ENCODE measurements around the gene ZNF431.
"Not testable (repeated sequence)": the region's sequence is repeated elsewhere in the genome, so short reads cannot be mapped to it uniquely, and the experiment has no call there.

The ZNF431 gene

DNA sequence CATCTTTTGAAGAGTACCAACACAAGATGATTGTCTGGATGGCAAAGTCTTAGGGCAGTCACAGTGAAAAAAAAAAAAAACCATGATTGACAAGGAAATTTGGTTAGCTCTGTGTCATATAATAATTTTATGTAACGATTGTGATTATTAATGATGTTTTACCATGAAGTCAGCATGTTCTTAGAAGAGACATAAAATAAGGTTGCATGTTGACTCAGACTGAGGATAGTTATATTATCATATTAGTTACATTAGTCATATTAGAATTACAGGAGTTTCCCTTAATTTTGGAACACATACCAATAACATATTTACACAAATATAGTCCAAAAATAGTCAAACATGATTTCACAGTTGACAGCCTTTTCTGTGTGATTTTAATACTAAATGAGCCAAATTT lies 5.7 kb downstream of the ZNF431 start:
- DNase-seq (ENCODE audit: low spot score) = no peak

DNA sequence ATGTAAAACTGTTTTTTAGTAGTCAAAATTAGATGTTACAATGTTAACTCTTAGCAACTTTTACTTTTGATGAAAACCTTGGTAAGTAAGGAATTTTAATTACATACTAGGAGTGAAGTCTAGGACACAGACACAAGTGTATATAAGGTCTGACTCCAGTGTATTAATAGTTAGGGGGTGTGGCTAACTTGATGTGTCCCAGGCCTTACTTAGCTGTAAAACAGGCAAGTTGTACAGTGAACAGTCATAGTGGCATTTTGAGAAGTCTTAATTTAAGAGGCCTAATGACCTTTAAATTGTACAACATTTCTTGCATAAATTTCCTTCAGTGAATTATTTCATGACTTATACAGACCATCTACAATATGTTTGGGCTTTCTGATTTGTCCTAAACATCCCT lies 6.8 kb downstream of the ZNF431 start:
- DNase-seq (ENCODE audit: low spot score) = no peak

DNA sequence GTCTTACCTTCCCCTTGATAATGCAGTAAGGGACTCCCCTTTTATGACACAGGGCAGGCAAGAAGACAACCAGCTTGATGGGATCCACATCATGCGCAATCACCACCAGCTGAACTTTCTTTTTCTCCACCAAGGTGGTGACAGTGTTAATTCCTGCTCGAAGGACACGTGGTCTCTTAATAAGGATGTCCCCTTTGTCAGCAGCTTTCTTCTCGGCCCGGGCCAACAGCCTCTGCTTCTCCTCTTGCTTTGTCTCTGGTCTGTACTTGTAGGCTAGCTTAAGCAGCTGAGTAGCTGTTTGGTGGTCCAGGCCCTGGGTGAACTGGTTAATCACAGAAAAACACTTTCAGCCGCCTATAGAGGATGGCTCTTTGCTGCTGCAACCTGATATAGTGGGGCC lies 8.0 kb downstream of the ZNF431 start:
- DNase-seq (ENCODE audit: low spot score) = no peak

DNA sequence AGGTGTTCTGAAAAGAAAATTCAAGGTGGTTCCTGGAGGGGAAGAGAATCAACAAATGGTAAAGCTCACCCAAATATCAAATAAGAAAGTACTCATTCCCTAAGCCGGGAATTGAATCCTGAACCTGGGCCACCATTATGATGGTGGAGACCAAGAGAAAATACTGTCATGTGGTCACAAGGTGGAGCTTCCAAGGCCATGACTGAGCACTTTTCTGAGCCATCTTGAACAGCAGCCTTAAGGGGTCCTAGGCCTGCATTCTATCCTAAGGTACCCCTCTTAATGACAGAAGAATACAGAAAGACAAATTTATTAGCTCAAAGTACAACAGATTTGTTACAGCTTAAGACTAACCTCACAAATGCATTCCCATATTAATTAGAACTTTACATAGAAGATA lies 9.6 kb downstream of the ZNF431 start:
- no peak for DNase-seq (ENCODE audit: low spot score)

DNA sequence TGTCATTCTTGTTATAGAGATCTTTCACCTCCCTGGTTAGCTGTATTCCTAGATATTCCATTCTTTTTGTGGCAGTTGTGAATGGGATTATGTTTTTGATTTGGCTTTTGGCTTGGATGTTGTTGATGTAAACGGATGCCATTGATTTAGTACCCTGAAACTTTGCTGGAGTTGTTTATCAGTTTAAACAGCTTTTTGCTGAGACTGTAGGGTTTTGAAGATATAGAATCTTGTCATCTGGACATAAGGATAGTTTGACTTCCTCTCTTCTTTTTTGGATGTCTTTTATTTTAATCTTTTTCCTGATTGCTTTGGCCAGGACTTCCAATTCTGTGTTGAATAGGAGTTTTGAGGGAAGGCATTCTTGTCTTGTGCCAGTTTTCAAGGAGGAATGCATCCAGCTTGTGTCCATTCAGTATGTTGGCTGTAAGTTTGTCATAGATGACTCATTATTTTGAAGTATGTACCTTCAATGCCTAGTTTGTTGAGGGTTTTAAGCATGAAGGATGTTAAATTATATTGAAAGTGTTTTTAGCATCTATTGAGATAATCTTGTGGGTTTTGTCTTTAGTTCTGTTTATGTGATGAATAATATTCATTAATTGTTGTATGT lies 16.8 kb downstream of the ZNF431 start:
- DNase-seq (ENCODE audit: low spot score) = no peak

DNA sequence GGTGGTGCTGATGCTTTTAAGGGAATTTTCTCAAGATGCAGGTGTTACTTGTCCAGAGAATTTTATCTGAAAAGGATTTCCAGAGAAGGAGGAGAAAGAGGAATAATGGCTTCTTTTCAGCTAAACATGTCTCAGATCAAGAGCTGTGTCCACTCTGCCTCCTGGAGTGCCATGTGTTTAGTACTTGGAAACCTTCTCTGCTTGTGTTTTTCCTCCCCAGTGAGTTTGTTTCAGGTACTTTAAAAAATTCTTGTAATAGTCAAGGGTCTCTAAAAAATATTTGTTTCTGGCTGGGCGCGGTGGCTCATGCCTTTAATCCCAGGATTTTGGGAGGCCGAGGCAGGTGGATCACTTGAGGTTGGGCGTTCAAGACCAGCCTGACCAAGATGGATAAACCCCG lies 22.7 kb downstream of the ZNF431 start:
- no peak for DNase-seq (ENCODE audit: low spot score)

DNA sequence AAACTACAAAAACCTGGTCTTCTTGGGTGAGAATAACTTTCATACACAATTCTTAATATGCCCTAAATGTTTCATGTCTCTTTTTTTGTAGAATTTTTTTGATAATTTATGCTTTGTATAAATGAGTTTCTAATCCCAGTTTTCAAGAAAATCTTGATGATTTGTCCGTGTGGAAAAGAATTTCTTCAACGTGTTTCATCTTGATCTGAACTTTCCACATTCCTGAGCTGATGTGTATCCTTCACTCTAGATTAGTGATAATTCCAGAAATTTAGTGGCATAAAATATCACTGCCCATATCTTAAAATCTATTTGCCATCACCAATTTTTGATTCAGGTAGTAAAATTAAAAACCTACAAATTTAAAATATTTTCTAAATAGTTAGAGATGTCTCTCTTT lies 24.6 kb downstream of the ZNF431 start:
- no peak for DNase-seq (ENCODE audit: low spot score)

DNA sequence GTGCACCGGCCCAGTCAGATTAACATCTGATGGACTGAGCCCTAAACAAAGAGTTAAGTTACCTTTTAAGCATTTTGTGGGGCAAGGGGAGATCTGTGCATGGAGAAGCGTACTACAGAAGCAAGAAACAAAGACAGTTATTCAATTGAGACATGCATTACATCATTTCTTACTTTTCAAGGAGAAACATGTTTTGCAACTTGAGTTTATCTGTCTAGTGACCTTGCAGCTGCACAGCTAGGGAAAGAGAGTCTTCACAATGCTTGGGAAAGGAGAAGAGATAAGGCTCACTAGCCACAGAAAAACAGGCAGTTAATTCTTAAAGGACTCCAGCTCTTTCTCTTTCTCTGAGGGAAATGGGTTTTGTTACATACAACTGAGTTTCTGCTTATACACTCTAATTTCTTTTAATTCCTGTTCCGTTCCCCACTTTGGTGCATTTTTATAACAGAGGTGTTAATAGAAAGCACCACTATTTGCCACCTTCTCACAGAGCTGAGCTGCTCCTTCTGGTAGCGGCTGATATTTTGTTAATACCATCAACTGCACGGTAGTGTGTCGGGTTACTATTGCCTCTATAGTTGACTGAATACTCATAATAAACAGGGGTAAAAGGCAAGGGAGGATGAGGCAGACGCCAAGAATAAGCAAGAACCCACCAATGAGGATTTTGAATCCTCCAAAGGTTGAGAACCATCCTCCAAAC lies 55.9 kb downstream of the ZNF431 start:
- no peak for DNase-seq (ENCODE audit: low spot score)

DNA sequence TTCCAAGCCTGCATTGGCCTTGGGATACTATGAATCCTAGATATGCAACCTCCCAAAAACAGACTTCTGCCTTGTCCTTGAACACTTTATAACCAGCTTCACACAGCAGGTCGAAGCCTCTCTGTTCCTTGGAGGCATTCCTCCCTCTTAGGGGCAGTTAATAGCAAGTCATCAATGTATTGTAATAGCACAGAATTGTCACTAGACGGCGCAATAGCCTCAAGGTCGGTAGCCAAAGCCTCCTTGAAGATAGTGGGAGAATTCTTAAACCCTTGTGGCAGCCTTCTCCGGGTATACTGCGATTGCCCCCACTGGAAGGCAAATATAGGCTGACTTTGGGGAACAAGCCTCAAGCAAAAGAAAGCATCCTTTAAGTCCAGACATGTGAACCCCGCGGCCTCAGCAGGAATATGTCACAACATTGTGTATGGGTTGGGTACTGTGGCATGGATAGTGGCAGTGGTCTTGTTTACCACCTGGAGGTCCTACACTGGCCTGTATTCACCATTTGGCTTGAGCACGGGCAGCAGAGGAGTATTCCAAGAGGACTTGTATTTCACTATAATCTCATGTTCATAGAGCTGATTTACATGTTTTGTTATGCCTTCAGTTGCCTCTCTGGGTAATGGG lies 61.1 kb downstream of the ZNF431 start:
- peak; percentile 64 for DNase-seq (ENCODE audit: low spot score)

DNA sequence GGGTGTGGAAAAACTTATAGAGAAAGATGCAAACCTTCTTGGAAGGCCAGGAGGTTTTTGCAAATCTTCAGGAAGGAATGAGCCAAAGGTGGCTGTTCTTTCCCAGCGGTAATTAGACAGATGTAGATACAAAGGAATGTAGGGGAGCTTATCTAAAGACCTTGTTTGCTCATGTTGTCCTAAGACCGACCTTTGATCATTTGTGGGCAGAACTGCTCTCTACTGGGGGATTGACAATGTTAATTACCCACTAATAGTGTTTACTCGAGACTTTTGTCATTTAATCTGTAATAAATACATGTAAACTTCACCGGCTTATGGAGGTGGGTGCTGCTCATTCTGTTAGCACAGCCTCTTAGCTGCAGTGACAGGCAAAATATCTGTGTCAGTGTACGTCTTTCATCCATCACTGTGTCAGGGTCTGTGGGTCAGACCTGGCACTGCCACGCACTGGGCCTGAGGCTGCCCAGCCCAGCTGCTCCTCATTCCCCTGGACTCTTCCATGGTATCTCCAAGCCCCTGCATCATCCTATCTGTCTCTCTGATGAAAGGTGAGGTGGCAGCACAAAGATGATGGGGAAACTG lies 68.3 kb downstream of the ZNF431 start:
- no peak for DNase-seq (ENCODE audit: low spot score)

DNA sequence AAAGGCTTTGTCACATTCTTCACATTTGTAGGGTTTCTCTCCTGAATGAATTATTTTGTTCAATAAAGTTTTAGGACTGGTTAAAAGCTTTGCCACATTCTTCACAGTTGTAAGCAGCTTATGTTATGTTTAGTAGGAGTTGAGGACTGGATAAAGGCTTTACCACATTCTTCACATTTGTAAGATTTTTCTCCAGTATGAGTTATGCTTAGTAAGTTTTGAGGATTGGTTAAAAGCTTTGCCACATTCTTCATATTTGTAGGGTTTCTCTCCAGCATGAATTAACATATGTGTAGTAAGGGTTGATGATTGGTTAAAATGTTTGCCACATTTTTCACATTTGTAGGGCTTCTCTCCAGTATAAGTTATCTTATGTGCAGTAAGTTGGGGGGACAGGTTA lies 79.9 kb downstream of the ZNF431 start:
- no peak for DNase-seq (ENCODE audit: low spot score)

DNA sequence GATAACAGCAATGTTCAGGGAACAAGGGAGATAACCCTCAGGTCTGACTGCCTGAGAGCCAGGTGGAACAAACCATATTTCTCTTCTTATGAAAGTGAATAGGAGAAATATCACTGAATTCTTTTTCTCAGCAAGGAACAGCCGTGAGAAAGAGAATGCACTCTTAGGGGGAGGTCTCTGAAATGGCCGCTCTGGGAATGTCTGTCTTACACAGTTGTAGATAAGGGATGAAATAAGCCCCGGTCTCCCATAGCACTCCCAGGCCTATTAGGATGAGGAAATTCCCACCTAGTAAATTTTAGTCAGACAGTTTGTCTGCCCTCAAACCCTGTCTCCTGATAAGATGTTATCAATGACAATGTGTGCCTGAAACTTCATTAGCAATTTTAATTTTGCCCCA lies 88.1 kb downstream of the ZNF431 start:
- not testable (repeated sequence) for DNase-seq (ENCODE audit: low spot score)

DNA sequence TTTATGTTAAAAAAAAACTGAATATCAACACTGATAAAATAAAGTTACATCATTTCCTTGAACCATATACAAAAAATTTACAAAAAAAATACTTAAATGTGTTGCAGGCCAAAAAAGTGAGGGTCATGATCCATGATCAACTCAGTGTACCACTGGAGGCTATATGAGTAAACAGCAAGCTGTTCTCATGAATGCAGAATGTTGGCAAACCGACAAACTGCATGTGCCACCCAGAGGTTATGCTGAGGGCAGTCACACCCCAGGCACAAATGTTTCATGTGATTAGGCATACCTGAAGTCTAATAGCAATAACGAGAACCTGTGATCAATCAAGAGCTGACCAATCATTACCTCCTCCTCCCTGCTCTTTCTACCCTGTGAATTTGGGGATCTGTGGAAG lies 91.9 kb downstream of the ZNF431 start:
- no peak for DNase-seq (ENCODE audit: low spot score)

DNA sequence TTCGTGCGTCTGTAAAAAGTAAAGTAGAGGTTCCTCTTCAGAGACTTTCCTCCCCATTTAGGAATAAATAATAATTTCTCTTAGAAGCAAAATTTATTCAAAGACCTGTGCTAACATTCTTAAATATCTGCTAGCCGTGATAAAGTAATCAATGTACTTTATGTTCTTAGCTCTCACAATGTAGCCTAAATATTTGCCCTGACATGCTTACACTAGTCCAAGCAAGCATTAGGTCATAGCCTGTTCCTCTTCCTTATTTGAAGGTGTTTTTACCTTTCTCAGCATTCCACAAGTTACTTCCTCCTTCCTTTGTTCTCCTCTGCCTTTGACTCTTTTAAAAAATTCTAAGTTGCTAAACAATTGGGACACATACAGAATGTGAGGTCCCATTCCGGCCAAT lies 94.9 kb downstream of the ZNF431 start:
- not testable (repeated sequence) for DNase-seq (ENCODE audit: low spot score)

DNA sequence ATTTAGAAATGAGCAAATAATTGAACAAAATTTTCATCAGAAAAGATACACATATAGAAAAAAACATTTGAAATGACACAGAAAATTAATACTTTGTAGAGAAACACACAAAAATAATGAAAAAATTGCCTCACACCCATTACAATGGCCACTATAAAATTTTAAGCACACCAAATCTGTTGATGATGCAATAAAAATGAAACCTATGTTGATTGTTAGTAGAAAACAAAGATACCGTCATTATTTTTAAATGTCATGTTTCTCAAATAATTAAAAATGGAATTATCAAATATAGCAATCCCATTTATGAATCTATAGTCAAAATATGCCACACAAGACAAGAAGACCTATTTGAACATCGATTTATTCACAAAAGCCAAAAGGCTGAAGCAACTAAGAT lies 96.8 kb downstream of the ZNF431 start:
- DNase-seq (ENCODE audit: low spot score) = no peak

All from pons (tissue), 1 donor.